Panc1 (cell line): Measurements from ENCODE around the gene KLHL26. TPM values are rescaled to one million over a fixed set of nuclear protein-coding genes. Genes with fewer than 3 reads are reported as not detected.

Source experiments
- ATAC-seq: fragments of 200-7000 bp; cut with Tn5 transposase; 2 replicates; pipeline ENCODE4 v1.9.1; 2020; ENCODE audit warnings: mild to moderate bottlenecking, moderate library complexity
- BruUV-seq: library from RNA; stranded (reverse); fragments of 400-500 nt; replicated peaks from 2 replicates; lab custom pipeline; 2021; lab: Mats Ljungman, UMichigan
- CTCF ChIA-PET: fragments of 300-600 bp; sonication (Branson Sonifier 250); formaldehyde crosslinking; loops from one replicate; lab custom pipeline; 2022; ENCODE audit warnings: antibody characterized with exemption; lab: Charles Lee
- POLR2A ChIA-PET: fragments of 300-600 bp; sonication (Branson Sonifier 250); formaldehyde crosslinking; loops from one replicate; lab custom pipeline; 2022; ENCODE audit warnings: antibody characterized with exemption; lab: Charles Lee
- DNase-seq: peaks from one replicate; pipeline ENCODE4 v3.0.0-alpha.2; 2010; ENCODE audit warnings: low read depth, low spot score
- H3K27ac ChIP-seq: 2 replicates; pipeline ENCODE4 v1.5.1; 2011; ENCODE audit warnings: mild to moderate bottlenecking, low read length, inconsistent platforms
- H3K27me3 ChIP-seq: fragments of 200-500 bp; sonication (Bioruptor generic); 2 replicates; pipeline ENCODE4 v1.6.0; 2014; ENCODE audit warnings: low read length, inconsistent platforms; ENCODE audit not compliant: control insufficient read depth, insufficient read depth
- H3K36me3 ChIP-seq: fragments of 200-500 bp; sonication (Bioruptor generic); 2 replicates; pipeline ENCODE4 v1.5.1; 2014; ENCODE audit warnings: inconsistent platforms, mild to moderate bottlenecking, low read length, moderate library complexity; ENCODE audit not compliant: control insufficient read depth, insufficient read depth
- H3K4me1 ChIP-seq: 2 replicates; pipeline ENCODE4 v1.5.1; 2011; ENCODE audit warnings: inconsistent platforms, mild to moderate bottlenecking, low read length, moderate library complexity; ENCODE audit not compliant: control insufficient read depth, insufficient read depth
- H3K4me3 ChIP-seq, 2 experiments: 2 replicates each; pipeline ENCODE4 v1.5.1; 2011 to 2012; ENCODE audit warnings: low read depth in 2 of 2, low read length in 2 of 2, mild to moderate bottlenecking in 2 of 2, inconsistent platforms in 1 of 2, moderate library complexity in 1 of 2
- H3K9me3 ChIP-seq: fragments of 200-500 bp; sonication (Bioruptor generic); 2 replicates; pipeline ENCODE4 v1.5.1; 2014; ENCODE audit warnings: low read depth, mild to moderate bottlenecking, inconsistent platforms, low read length, moderate library complexity; ENCODE audit not compliant: control insufficient read depth, insufficient read depth
- CTCF ChIP-seq: fragments of 450-650 bp; IDR thresholded peaks from 2 replicates; pipeline ENCODE4 v1.5.1; 2017; ENCODE audit warnings: mild to moderate bottlenecking
- POLR2AphosphoS5 ChIP-seq: IDR thresholded peaks from 2 replicates; pipeline ENCODE4 v1.6.1; 2012; ENCODE audit warnings: mild to moderate bottlenecking, low read depth, low read length, moderate library complexity
- REST ChIP-seq, 2 experiments: IDR thresholded peaks; 2 replicates each; pipeline ENCODE4 v1.6.1; 2011 to 2012; ENCODE audit warnings: low read depth in 2 of 2, control low read depth in 1 of 2, low read length in 1 of 2, mild to moderate bottlenecking in 1 of 2, moderate library complexity in 1 of 2; ENCODE audit not compliant: insufficient read depth in 1 of 2
- SIN3A ChIP-seq: IDR thresholded peaks from 2 replicates; pipeline ENCODE4 v1.6.1; 2012; ENCODE audit warnings: low read depth, mild to moderate bottlenecking, low read length, moderate library complexity, borderline replicate concordance; ENCODE audit not compliant: insufficient read depth
- TCF7L2 ChIP-seq: IDR thresholded peaks from 2 replicates; pipeline ENCODE4 v1.6.1; 2011; ENCODE audit warnings: mild to moderate bottlenecking, low read depth, low read length, inconsistent platforms
- in situ Hi-C: cut with HindIII; loops from 2 replicates; pipeline ENCODE4 v1.10.0; 2016; ENCODE audit warnings: low sequenced_read_pairs, low pct_unique_long_range_greater_than_20kb
- intact Hi-C: fragments of 100-400 bp; cut with micrococcal nuclease; formaldehyde crosslinking; loops from one replicate; pipeline ENCODE4 v1.10.0; 2022; ENCODE audit not compliant: unreplicated experiment
- total RNA-seq: library from RNA; stranded (reverse); gene quantifications from one replicate; pipeline ENCODE4 v1.2.1, GENCODE V29; 2021; ENCODE audit not compliant: unreplicated experiment

KLHL26 gene
- total RNA-seq, 1 experiment from 2014 or later = 4.4 TPM

GRCh38 chr19:18704054-18704453, 67.2 kb downstream of the KLHL26 start:
- POLR2A ChIA-PET = no interaction called here

GRCh38 chr19:18704971-18705370, 68.1 kb downstream of the KLHL26 start:
- Histone ChIP-seq H3K36me3 (no peaks in the 10 kb centered on the region), H3K27me3 (no peaks in the 10 kb centered on the region), H3K4me1 (peaks cover 6% of the 10 kb centered on the region), H3K9me3 (no peaks in the 10 kb centered on the region), H3K27ac (no peak overlapping the region), H3K4me3 (no peak overlapping the region)
- BruUV-seq = no TSS peak
- intact Hi-C loops (no loop called here), in situ Hi-C loops (no loop called here)
- TF ChIP-seq POLR2AphosphoS5 = no peak
- no peak for TF ChIP-seq CTCF
- no peak for TF ChIP-seq SIN3A
- TF ChIP-seq REST (IDR thresholded peaks at IDR 0.05; ENCODE audit: insufficient read depth in 1 of 2, low read depth in 2 of 2, low read length in 1 of 2) = no peak
- no peak for TF ChIP-seq TCF7L2
- DNase-seq (no peak), ATAC-seq (no peak)
- POLR2A ChIA-PET = no interaction called here
- CTCF ChIA-PET = no interaction called here

More at GRCh38 chr19:18704054-18704453, 67.2 kb downstream of the KLHL26 start:
- no peak overlapping the region for H3K4me3 ChIP-seq
- no peak for ATAC-seq
- H3K36me3 ChIP-seq = no peaks in the 10 kb centered on the region
- TF ChIP-seq TCF7L2 = no peak
- no peak for TF ChIP-seq SIN3A
- no peak for TF ChIP-seq POLR2AphosphoS5
- no peak for TF ChIP-seq REST (IDR thresholded peaks at IDR 0.05; ENCODE audit: insufficient read depth in 1 of 2, low read depth in 2 of 2, low read length in 1 of 2)
- no peak for TF ChIP-seq CTCF
- no peak overlapping the region for H3K27ac ChIP-seq
- BruUV-seq = no TSS peak
- intact Hi-C loops = no loop called here
- H3K4me1 ChIP-seq = peaks cover 15% of the 10 kb centered on the region
- in situ Hi-C loops = no loop called here
- no peaks in the 10 kb centered on the region for H3K27me3 ChIP-seq
- H3K9me3 ChIP-seq = no peaks in the 10 kb centered on the region
- DNase-seq = no peak
- CTCF ChIA-PET = no interaction called here
